ENCODE results near the gene LGMN. TPM values are rescaled to one million over a fixed set of nuclear protein-coding genes. Genes with fewer than 3 reads are reported as not detected.

LGMN gene
- total RNA-seq, 1 experiment from 2014 or later, result 37.2 TPM

- ATAC-seq (no peak), DNase-seq (ENCODE audit: low read depth, low spot score) (no peak)
- H3K4me1 ChIP-seq (ENCODE audit: control insufficient read depth, insufficient read depth, low read length), result no peaks in the 10 kb centered on the region
- intact Hi-C loops (cut with micrococcal nuclease; ENCODE audit: unreplicated experiment) (no loop called here), in situ Hi-C loops (cut with HindIII; ENCODE audit: low pct_unique_long_range_greater_than_20kb, low sequenced_read_pairs) (no loop called here)
- ChIA-PET CTCF (no interaction called here), POLR2A (no interaction called here)
- H3K36me3 ChIP-seq (ENCODE audit: control insufficient read depth, insufficient read depth, low read length), result no peaks in the 10 kb centered on the region
- no peak overlapping the region for H3K4me3 ChIP-seq (ENCODE audit: low read depth in 2 of 2, low read length in 2 of 2)
- H3K27me3 ChIP-seq (ENCODE audit: control insufficient read depth, insufficient read depth, low read length), result no peaks in the 10 kb centered on the region
- no peaks in the 10 kb centered on the region for H3K9me3 ChIP-seq (ENCODE audit: control insufficient read depth, insufficient read depth, low read depth, low read length)
- BruUV-seq (replicated peaks), result no TSS peak
- H3K27ac ChIP-seq (ENCODE audit: low read length), result no peak overlapping the region
- TF ChIP-seq CTCF (IDR thresholded peaks at IDR 0.05), result no peak
- TF ChIP-seq POLR2AphosphoS5 (IDR thresholded peaks at IDR 0.05; ENCODE audit: low read depth, low read length), result no peak
- TF ChIP-seq TCF7L2 (IDR thresholded peaks at IDR 0.05; ENCODE audit: low read depth, low read length), result no peak
- TF ChIP-seq REST (IDR thresholded peaks at IDR 0.05; ENCODE audit: insufficient read depth in 1 of 2, low read depth in 2 of 2, low read length in 1 of 2), result no peak
- TF ChIP-seq SIN3A (IDR thresholded peaks at IDR 0.05; ENCODE audit: borderline replicate concordance, insufficient read depth, low read depth, low read length), result no peak
Measured at GRCh38 chr14:92678766-92679165, 69.7 kb downstream of the LGMN start.

DNA sequence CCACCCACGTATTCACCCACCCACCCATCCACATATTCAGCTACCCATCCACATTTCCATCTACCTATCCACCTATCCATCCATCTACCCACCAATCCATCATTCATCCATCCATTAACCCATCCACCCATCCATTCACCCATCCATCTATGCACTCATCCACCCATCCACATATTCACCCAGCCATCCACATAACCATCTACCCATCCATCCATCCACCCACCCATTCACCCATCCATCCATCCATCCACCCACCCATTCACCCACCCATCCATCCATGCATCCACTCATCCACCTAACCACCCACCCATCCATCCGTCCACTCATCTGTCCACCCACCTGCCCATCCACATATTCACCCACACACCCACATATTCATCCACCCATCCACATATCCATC lies 70.5 kb downstream of the LGMN start:
- in situ Hi-C loops (cut with HindIII; ENCODE audit: low pct_unique_long_range_greater_than_20kb, low sequenced_read_pairs), result no loop called here
- BruUV-seq (replicated peaks), result no TSS peak
- ATAC-seq, result no peak

More for the DNA sequence above, 70.5 kb downstream of the LGMN start:
- Histone ChIP-seq H3K4me1 (ENCODE audit: control insufficient read depth, insufficient read depth, low read length) (no peaks in the 10 kb centered on the region), H3K9me3 (ENCODE audit: control insufficient read depth, insufficient read depth, low read depth, low read length) (no peaks in the 10 kb centered on the region), H3K4me3 (ENCODE audit: low read depth in 2 of 2, low read length in 2 of 2) (no peak overlapping the region), H3K36me3 (ENCODE audit: control insufficient read depth, insufficient read depth, low read length) (no peaks in the 10 kb centered on the region), H3K27me3 (ENCODE audit: control insufficient read depth, insufficient read depth, low read length) (no peaks in the 10 kb centered on the region), H3K27ac (ENCODE audit: low read length) (no peak overlapping the region)
- ChIA-PET POLR2A (no interaction called here), CTCF (no interaction called here)
- intact Hi-C loops (cut with micrococcal nuclease; ENCODE audit: unreplicated experiment), result no loop called here
- DNase-seq (ENCODE audit: low read depth, low spot score), result no peak
- TF ChIP-seq POLR2AphosphoS5 (IDR thresholded peaks at IDR 0.05; ENCODE audit: low read depth, low read length), result no peak
- TF ChIP-seq REST (IDR thresholded peaks at IDR 0.05; ENCODE audit: insufficient read depth in 1 of 2, low read depth in 2 of 2, low read length in 1 of 2), result no peak
- no peak for TF ChIP-seq CTCF (IDR thresholded peaks at IDR 0.05)
- TF ChIP-seq SIN3A (IDR thresholded peaks at IDR 0.05; ENCODE audit: borderline replicate concordance, insufficient read depth, low read depth, low read length), result no peak
- TF ChIP-seq TCF7L2 (IDR thresholded peaks at IDR 0.05; ENCODE audit: low read depth, low read length), result no peak

All from Panc1 (cell line).